Measurements from ENCODE around the gene CX3CR1.

GRCh38 chr3:39224288-39224687 lies 55.5 kb downstream of the CX3CR1 start:
- TF ChIP-seq GATA2 (IDR thresholded peaks at IDR 0.05; ENCODE audit: low read depth, low read length): no peak
- no peak for TF ChIP-seq GATA3 (IDR thresholded peaks at IDR 0.05; ENCODE audit: low read depth, low read length)

Measured in SH-SY5Y (cell line).